Stimulated activated CD4-positive, alpha-beta T cell treated with anti-CD3 and anti-CD28 coated beads, TNF-alpha, amount 100 ng/mL, for 4 hours (primary cell): ENCODE data around the gene RHOT2.

Experiments used
- DNase-seq, 3 experiments: peaks; one replicate each; pipeline ENCODE4 v3.0.0-alpha.2; 2020; ENCODE audit warnings: low read depth in 3 of 3

RHOT2 gene

DNA sequence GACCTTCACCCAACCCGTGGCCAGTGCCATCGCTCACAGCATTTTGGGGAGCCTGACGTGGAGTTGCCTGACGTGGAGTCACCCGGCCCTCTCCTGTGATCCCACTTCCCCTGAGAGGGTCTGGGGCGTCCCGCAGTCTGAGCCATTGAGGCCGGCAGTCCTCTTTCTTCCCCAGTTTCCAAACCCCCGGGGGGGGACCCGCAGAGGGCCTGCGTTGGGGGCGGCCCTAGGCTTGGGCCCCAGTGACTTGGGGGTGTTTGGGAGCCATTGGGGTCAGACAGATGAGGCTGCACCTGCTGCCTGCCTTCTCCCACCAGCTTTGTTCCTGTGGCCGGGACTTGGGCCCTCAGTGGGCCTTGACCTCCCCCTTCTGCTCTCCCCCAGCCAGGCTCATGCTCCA is 1.7 kb downstream of the RHOT2 start:
- no peak for DNase-seq

DNA sequence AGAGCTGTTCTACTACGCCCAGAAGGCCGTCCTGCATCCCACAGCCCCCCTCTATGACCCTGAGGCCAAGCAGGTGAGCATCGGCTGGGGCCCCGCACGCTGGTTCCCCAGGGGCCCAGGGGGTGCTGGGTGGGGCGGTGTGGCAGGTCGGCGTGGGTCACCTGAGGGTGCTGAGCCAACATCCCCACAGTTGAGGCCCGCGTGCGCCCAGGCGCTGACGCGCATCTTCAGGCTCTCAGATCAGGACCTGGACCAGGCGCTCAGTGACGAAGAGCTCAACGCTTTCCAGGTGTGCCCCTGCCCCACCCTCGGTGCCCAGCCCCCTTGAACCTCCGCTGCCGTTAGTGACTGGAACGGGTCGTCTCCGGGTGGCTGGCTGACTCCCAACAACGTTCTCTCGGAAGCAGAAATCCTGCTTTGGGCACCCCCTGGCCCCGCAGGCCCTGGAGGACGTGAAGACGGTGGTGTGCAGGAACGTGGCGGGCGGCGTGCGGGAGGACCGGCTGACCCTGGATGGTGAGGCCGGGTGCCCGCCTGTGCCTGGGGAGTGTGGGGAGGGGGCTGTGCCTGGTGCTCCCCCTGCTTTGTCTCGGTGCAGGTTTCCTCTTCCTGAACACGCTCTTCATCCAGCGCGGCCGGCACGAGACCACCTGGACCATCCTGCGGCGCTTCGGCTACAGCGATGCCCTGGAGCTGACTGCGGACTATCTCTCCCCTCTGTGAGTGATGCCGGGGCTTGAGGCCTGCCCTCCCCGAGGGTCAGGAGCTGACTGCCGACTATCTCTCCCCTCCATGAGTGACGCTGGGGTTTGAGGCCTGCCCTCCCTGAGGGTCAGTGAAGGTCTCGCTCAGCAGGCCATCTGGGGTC is 2.8 kb downstream of the RHOT2 start:
- no peak for DNase-seq

DNA sequence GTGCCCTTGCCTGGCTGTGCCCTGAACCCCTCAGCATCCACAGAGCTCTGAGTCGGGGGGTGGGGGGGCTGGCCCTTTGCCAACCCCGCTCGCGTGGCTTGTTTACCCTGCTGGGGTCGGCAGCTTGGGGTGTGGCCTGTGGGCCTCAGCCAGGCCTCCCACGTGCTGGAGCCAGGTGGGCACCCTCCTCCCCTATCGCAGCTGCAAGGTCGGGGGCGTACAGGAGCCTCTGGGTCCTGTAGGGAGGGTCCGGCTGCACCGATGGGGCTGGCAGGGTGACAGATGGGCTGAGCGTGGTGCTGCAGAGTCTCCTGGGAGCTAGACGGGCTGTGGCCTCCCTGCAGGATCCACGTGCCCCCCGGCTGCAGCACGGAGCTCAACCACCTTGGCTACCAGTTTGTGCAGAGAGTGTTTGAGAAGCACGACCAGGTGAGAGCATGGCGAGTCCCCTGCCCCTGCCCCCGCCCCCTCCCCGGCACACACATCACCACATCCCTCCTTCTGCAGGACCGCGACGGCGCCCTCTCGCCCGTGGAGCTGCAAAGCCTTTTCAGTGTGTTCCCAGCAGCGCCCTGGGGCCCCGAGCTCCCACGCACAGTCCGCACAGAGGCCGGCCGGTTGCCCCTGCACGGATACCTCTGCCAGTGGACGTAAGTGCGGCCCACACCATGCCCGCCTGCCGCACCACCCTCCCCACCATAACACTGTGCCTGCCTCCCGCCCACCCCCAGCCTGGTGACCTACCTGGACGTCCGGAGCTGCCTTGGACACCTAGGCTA is 3.6 kb downstream of the RHOT2 start:
- no peak for DNase-seq

DNA sequence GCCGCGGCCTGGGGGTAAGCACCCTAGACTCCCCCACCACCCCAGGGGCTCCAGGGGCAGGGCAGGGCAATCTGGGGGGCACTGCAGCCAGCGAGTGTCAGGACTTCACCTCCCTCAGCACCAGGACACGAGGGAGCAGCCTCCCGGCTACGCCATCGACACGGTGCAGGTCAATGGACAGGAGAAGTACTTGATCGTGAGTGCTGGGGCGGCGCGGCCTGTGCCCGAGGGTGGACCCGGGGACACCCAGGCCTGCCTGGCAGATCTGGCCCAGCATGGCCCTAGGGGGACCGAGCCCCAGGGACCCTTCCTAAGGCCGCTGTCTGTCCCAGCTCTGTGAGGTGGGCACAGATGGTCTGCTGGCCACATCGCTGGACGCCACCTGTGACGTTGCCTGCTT is 4.4 kb downstream of the RHOT2 start:
- no peak for DNase-seq

DNA sequence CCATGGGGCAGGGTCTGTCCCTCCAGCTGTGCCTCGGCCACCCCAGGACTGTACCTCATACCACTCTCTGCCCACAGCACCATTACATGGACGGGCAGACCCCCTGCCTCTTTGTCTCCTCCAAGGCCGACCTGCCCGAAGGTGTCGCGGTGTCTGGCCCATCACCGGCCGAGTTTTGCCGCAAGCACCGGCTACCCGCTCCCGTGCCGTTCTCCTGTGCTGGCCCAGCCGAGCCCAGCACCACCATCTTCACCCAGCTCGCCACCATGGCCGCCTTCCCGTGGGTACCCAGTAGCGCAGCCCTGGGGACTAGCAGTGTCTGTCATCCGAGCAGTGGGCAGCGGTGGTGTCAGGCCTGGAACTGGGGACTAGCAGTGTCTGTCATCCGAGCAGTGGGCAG is 4.9 kb downstream of the RHOT2 start:
- no peak for DNase-seq

DNA sequence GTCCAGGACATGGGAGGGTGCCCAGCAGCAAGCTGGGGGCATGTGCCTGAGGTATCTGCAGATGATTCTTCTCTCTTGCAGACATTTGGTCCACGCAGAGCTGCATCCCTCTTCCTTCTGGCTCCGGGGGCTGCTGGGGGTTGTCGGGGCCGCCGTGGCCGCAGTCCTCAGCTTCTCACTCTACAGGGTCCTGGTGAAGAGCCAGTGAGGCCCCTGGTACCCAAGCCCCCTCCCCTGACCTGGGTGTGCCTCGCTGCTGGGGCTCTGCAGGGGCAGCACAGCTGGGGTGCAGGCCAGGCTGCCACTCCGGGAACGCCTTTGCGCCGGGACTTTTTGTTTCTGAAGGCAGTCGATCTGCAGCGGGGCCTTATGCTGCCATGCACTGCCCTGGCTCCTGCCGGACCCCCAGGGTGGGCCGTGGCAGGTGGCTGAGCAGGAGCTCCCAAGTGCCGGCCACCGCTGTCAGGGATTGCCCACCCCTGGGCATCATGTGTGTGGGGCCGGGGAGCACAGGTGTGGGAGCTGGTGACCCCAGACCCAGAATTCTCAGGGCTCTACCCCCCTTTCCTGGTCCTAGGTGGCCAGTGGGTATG is 5.6 kb downstream of the RHOT2 start:
- DNase-seq: no peak

DNA sequence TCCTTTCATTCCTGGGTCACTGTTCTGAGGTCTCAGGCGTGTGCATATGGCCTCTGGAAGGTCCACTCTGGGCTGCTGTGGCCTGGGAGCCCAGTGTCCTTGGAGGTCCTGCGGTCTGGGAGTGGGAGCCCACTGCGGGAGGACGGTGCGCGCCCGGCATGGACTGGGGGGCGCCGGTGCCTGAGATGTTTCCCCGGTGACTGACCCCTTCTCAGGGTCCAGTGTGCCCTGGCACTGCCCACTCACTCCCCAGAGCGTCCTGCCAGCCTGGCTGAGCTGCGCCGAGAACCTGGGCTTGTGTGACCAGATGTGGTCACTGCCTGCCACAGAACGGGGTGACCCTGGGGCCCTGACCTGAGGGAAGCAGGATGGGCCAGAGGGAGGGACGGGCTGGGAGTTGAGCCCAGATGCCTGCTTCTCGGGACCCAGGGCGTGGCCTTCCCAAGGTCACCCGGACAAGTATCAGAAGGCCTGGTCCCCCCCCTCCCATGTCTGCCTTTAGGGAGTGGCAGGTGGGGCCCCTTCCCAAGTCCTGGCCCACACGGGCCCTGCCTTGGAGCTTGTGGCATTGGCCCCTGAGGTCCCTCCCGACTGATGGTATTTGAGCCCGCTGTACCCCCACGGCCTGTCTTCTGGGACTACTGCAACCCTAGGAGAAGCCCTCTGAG is 6.4 kb downstream of the RHOT2 start:
- DNase-seq: no peak

DNA sequence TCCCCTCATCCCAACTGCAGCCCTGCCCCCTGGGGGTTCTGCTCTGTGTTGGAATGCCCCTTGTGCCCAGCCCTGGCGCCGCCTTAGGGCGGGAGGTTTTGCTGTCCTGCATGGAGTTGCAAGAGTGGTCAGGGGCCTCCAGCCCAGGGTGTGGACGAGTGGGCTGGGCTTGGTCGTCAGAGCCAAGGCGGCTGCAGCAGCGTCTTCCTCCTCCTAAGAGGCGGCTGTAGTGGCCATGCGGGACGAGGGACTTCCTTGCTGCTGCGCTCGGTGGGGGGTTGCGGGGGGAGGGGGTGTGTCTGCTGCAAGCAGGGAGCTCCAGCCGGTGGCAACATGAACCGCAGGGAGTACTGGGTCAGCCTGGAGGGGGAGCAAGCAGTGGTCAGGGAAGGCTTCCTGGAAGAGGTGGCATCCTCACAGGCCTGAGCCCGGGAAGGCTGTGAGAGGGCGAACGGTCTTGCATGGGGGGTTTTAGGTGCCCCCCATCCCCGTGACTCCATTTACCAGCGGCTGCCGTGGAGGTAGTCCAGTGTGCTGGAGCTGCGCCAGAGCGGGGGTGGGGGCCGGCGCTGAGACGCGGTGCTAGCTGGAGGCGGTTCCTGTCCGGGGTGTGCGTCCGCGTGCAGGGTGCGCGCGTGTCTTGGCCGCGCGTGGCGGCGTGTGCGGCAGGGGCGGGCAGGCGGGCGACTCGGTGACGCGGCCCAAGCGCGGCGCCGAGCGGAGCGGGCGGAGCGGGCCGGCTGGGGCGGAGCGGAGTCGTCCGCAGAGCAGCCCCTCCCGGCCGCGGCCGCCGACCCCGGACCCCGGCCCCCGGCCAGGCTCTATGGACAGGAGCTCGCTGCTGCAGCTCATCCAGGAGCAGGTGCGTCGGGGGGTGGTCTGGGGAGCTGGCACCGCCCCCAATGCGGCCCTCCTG is 7.3 kb downstream of the RHOT2 start, which contains the start of gene RHBDL1:
TSS of gene RHBDL1 (plus strand) at position 704 of the 916 bp plus-strand sequence. CDS start at position 824, 120 bp downstream.
- DNase-seq: no peak

DNA sequence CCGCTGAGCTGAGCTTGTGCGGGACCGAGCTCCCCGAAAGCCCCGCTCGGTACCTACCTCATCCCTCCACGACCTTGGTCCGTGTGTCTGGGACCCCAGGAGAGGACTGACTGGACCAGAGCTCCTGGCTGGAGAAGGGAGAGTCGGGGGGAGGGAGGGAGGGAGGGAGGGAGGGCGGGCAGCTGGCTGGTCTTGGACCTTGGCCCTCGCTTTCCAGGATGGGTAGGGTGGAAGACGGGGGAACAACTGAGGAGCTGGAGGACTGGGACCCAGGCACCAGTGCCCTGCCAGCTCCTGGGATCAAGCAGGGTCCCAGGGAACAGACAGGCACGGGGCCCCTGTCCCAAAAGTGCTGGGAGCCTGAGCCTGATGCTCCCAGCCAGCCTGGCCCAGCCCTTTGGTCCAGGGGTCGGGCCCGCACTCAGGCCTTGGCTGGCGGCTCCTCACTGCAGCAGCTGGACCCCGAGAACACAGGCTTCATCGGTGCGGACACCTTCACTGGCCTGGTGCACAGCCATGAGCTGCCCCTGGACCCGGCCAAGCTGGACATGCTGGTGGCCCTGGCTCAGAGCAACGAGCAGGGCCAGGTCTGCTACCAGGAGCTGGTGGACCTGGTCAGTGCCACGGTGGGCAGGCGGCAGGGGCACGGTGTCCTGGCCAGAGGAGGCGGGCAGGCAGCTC is 8.1 kb downstream of the RHOT2 start:
- no peak for DNase-seq

DNA sequence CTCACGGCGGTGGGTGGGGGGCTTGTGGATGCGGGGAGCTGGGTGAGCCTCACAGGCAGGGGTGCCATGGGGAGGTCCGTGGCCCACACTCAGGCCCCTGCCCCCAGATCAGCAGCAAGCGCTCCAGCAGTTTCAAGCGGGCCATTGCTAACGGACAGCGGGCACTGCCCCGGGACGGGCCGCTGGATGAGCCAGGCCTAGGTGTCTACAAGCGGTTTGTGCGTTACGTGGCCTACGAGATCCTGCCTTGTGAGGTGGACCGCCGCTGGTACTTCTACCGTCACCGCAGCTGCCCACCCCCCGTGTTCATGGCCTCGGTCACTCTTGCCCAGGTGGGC is 8.6 kb downstream of the RHOT2 start:
- DNase-seq: no peak

DNA sequence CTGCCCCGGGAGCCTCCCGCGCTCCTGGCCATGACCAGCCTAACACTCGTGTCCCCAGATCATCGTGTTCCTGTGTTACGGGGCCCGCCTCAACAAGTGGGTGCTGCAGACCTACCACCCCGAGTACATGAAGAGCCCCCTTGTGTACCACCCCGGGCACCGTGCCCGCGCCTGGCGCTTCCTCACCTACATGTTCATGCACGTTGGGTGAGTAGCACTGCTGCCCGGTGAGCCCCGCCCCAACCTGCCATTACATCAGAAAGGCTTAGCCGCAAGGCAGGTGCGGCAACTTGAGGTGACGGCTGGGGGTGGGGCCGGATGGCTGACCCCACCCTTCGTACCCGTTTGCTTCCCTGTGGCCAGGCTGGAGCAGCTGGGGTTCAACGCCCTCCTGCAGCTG is 9.0 kb downstream of the RHOT2 start:
- no peak for DNase-seq

DNA sequence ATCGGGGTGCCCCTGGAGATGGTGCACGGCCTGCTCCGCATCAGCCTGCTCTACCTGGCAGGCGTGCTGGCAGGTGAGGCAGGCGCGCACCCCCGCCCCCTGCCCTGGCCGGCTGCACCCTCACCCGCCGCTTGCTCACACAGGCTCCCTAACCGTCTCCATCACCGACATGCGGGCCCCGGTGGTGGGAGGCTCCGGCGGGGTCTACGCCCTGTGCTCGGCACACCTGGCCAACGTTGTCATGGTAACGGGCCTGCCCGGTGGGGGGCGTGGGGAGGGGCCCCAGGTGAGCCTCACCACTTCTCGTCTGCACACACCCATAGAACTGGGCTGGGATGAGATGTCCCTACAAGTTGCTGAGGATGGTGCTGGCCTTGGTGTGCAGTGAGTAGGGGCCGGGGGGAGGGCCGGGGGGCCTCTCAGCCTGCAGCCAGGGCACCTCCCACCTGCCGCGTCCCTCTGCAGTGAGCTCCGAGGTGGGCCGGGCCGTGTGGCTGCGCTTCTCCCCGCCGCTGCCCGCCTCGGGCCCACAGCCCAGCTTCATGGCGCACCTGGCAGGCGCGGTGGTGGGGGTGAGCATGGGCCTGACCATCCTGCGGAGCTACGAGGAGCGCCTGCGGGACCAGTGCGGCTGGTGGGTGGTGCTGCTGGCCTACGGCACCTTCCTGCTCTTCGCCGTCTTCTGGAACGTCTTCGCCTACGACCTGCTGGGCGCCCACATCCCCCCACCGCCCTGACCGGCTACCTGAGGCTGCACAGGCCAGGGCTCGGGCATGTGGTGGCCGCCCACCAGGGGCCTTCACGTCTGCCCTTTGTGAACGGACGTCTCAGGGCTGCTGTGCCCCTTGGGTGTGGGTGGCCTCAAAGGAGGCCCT is 9.6 kb downstream of the RHOT2 start:
- no peak for DNase-seq

DNA sequence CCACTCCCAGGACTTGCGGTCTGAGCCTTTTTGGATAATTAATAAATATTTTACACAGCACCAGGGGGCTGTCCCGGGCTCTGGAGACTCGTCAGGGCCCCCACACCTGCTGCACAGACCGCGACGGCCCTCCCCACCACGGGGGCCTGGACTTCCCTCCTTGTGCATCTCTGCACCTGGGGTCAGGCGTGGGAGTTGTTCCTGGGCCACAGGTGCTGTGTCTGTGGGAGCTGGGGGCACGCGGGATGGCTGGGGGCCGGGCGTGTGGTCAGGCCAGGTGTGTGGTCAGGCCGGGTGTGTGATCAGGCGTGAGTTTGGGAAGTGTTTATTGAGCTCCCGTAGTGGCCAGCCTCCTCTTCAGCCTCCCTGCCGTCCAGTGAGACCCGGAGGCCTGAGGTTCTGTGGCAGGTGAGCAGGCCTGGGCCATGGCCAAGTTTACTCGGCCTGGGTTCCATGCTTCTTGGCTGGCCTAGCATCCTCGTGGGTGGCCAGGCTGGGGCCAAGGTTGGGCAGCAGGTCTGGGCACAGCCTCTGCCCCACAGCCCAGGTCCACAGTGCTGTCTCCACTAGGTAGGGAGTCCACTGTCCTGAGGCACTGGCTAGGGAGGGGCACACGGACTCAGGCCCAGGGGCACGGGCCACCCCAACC is 10.4 kb downstream of the RHOT2 start:
- DNase-seq: no peak

DNA sequence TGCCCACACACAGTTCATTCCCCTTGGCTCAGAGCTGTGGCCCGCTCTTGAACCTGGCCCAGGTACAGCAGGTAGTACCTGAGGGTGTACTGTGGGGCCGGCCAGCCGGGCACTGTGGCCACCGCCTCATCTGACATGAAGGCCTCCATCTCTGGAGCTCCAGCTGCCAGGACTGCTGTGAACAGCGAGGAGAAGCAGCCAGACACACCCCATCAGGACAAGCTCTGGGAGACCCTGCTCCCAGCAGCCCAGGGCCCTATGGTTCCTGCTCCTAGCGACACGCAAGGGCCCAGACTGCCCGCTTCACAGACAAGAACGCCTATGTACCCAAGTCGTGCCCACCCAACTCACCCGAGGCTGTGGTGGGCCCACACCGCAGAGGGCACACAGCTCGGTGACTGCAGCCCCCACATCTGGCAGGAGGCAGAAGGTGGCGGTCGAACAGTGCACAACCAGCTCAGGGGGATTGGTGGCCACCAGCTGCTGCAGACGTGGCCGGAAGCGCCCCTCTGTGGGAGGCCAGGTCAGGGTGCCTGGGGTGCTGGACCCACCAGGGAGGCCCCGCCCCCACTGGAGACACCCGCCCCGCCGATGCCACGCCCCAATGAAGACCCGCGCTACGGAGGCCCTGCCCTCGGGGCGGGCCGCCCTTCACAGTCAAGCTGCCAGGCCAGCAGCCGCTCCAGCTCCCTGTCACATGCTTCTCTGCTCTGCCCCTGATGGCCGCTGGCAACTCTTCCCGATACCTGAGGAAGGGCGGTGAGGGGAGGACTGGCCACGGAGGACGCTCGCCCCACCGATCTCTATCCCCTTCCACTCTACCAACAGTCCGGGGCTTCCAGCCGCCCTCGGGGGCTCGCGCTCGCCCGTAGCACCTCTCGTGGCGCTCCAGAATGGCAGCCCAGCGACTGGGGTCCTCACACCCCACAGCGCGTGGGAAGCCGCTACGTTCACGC is 11.2 kb downstream of the RHOT2 start:
- peak in 1 of 3 experiments; percentile 40 for DNase-seq

DNA sequence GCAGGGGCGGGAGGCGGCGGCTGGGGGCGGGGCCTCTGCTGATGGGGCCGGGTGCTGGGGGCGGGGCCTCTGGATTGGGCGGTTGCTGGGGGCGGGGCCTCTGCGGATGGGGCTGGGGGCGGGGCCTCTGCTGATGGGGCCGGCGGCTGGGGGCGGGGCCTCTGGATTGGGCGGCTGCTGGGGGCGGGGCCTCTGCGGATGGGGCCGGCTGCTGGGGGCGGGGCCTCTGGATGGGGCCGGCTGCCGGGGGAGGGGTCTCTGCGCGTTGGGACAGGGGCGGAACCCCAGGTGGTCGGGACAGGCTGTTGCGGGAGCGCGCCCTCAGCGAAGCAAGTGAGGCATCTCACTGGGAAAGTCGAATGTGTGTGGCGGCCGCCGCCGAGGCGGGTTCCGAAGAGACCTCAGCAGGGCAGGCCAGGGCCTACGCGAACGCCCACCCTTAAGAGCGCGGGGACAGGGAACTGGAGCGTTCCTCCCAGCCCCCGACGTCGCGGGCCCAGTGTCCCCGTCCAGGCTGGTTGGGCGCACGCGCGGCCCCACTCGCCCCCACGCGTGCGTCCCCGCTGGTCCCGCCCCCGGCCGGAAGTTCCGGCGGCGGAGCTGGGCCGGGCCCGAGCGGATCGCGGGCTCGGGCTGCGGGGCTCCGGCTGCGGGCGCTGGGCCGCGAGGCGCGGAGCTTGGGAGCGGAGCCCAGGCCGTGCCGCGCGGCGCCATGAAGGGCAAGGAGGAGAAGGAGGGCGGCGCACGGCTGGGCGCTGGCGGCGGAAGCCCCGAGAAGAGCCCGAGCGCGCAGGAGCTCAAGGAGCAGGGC is 12.1 kb downstream of the RHOT2 start, which contains the start of gene STUB1:
TSS of gene STUB1 (plus strand) at position 597 of the 811 bp plus-strand sequence. CDS start at position 713, 116 bp downstream.
- DNase-seq: peak; percentile 85

DNA sequence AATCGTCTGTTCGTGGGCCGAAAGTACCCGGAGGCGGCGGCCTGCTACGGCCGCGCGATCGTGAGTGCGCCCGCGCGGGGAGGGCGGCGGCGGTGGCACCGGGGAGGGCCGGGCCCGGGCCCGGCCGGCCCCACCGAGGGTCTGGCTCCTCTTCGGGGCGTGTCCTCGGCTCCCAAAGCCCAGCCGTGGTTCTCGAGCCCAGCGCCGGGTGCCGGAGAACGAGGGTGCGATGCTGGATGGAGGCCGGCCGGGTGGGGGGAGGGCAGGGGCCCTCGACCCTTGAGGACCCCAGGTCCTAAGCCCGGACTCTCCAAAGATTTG is 12.7 kb downstream of the RHOT2 start:
- no peak for DNase-seq
